Astrocyte (in vitro differentiated cells and primary cell): ENCODE measurements around the gene FLT3.

Source experiments
- CTCF ChIP-seq: IDR thresholded peaks from 2 replicates; pipeline ENCODE4 v1.5.1; 2011; ENCODE audit warnings: low read depth, mild to moderate bottlenecking, inconsistent platforms, low read length, moderate library complexity; ENCODE audit not compliant: insufficient read depth
- EZH2 ChIP-seq: IDR thresholded peaks from 2 replicates; pipeline ENCODE4 v1.6.1; 2012; ENCODE audit warnings: mild to moderate bottlenecking, low read length, inconsistent platforms; ENCODE audit not compliant: insufficient read depth

DNA sequence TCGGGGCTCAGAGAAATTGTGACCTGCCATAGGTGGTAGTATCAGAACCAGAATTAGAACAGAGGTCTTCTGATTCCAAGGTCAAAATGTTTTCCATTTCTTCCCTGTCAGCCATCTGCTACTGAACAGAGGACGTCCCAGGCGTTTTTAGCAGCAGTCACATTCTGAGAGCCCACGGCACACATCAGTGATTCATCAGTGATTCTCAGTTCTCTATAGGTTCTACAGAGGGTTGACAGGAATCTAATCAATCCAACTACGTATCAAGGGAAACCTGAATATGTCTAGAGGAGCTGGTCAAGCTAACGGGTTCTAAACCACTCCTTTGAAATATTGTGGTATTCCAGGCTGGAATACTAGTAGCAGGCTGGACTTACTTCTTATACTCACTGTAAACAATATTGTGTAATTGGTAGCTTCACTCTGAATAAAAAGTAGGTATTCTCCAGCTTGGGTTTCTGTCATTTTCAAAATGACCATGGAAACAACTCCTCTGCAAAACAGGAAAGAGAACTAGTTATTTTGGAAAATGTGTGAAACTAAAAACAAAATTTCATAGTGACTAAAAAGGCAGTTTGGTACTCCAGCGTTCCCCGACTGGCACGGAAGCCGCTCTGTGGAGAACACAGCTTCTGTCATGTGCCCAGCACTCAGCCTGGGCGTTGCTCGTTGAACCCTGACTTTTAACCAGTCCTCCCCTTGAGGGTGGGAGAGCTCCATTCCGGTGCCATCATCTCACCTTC lies 43.2 kb downstream of the FLT3 start:
- TF ChIP-seq CTCF = no peak
- TF ChIP-seq EZH2 = no peak
